HEK293T (cell line): ENCODE data around the gene RASAL3.

ENCODE experiments used
- CTCF ChIA-PET: fragments of 350-600 bp; formaldehyde crosslinking; extraction: SDS; loops from one replicate; lab custom pipeline; 2021; ENCODE audit warnings: antibody characterized with exemption, inconsistent platforms; lab: Yijun Ruan, JAX
- POLR2A ChIA-PET: fragments of 350-600 bp; formaldehyde crosslinking; extraction: SDS; loops from one replicate; lab custom pipeline; 2020; ENCODE audit warnings: antibody characterized with exemption, inconsistent platforms; lab: Yijun Ruan, JAX
- DNase-seq: peaks from one replicate; pipeline ENCODE4 v3.0.0; 2012; ENCODE audit warnings: mixed read lengths; ENCODE audit errors: extremely low spot score
- ARNT ChIP-seq: fragments of 450-650 bp; IDR thresholded peaks from 2 replicates; pipeline ENCODE4 v1.6.1; 2017; ENCODE audit warnings: mild to moderate bottlenecking
- BHLHE40 ChIP-seq: fragments of 450-650 bp; IDR thresholded peaks from 2 replicates; pipeline ENCODE4 v1.6.1; 2016; ENCODE audit warnings: mild to moderate bottlenecking, moderate library complexity, borderline replicate concordance
- CTBP1 ChIP-seq: fragments of 450-650 bp; IDR thresholded peaks from 2 replicates; pipeline ENCODE4 v1.6.1; 2016; ENCODE audit warnings: borderline replicate concordance
- ELF4 ChIP-seq: fragments of 450-650 bp; IDR thresholded peaks from 2 replicates; pipeline ENCODE4 v1.6.1; 2017; ENCODE audit warnings: antibody characterized with exemption
- FOXA1 ChIP-seq: fragments of 450-650 bp; IDR thresholded peaks from 2 replicates; pipeline ENCODE4 v1.6.1; 2016; ENCODE audit warnings: mild to moderate bottlenecking
- FOXK2 ChIP-seq: fragments of 450-650 bp; IDR thresholded peaks from 2 replicates; pipeline ENCODE4 v1.6.1; 2016; ENCODE audit warnings: mild to moderate bottlenecking
- FOXM1 ChIP-seq: fragments of 450-650 bp; IDR thresholded peaks from 2 replicates; pipeline ENCODE4 v1.6.1; 2017; ENCODE audit warnings: mild to moderate bottlenecking, borderline replicate concordance
- HDGF ChIP-seq: fragments of 450-650 bp; IDR thresholded peaks from 2 replicates; pipeline ENCODE4 v1.6.1; 2017; ENCODE audit warnings: antibody characterized with exemption, borderline replicate concordance
- L3MBTL2 ChIP-seq: fragments of 450-650 bp; conservative IDR thresholded peaks from 2 replicates; pipeline ENCODE4 v1.6.1; 2016; ENCODE audit warnings: mild to moderate bottlenecking
- LEF1 ChIP-seq: fragments of 450-650 bp; IDR thresholded peaks from 2 replicates; pipeline ENCODE4 v1.6.1; 2017; ENCODE audit warnings: mild to moderate bottlenecking, borderline replicate concordance
- NFRKB ChIP-seq: fragments of 450-650 bp; IDR thresholded peaks from 2 replicates; pipeline ENCODE4 v1.6.1; 2016; ENCODE audit warnings: mild to moderate bottlenecking, moderate library complexity
- SP1 ChIP-seq: fragments of 450-650 bp; IDR thresholded peaks from 2 replicates; pipeline ENCODE4 v1.6.1; 2017
- SUZ12 ChIP-seq: fragments of 450-650 bp; IDR thresholded peaks from 2 replicates; pipeline ENCODE4 v1.6.1; 2016; ENCODE audit warnings: mild to moderate bottlenecking
- TARDBP ChIP-seq: fragments of 450-650 bp; IDR thresholded peaks from 2 replicates; pipeline ENCODE4 v1.6.1; 2016
- ZNF384 ChIP-seq: fragments of 450-650 bp; IDR thresholded peaks from 2 replicates; pipeline ENCODE4 v1.6.1; 2016
- TF ChIP-seq, protein P1 (sequence below): fragments of 450-650 bp; IDR thresholded peaks from 2 replicates; pipeline ENCODE4 v1.6.1; 2016

RASAL3 gene

DNA sequence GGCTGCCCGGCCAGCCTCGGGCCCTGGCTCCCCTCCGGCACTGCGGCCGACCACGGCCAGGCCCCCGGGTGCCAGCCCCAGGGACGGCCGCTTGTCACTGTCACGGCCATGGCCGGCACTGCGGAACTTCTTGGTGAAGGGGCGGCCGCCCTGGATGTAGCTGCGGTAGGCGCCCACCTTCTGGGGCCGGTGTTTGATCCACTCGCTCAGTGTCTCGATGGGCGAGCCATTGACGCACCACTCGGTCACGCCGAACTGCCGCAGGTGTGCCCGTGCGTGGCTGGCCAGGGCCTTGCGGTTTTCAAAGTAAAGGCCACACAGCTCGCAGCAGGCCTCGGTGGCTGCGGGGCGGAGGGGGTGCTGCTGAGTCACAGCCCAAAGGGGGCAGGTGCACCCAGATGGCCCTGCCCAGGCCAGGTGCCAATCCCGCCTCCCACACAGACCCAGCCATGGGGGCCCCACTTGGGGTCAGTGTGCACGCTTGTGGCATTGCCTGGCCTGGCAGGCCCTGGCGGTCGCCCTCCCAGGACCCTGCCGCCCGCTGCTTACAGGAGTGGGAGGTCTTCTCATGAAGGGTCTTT is 39.6 kb downstream of the RASAL3 start:
- CTCF ChIA-PET, result no interaction called here
- TF ChIP-seq HDGF, result no peak
- no peak for TF ChIP-seq FOXA1
- TF ChIP-seq, protein P1, sequence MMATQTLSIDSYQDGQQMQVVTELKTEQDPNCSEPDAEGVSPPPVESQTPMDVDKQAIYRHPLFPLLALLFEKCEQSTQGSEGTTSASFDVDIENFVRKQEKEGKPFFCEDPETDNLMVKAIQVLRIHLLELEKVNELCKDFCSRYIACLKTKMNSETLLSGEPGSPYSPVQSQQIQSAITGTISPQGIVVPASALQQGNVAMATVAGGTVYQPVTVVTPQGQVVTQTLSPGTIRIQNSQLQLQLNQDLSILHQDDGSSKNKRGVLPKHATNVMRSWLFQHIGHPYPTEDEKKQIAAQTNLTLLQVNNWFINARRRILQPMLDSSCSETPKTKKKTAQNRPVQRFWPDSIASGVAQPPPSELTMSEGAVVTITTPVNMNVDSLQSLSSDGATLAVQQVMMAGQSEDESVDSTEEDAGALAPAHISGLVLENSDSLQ, result no peak
- no peak for TF ChIP-seq TARDBP
- TF ChIP-seq BHLHE40, result no peak
- TF ChIP-seq ZNF384, result no peak
- no peak for TF ChIP-seq L3MBTL2
- TF ChIP-seq SP1, result no peak
- TF ChIP-seq SUZ12, result no peak
- TF ChIP-seq FOXM1, result no peak
- no peak for TF ChIP-seq ELF4
- no peak for TF ChIP-seq LEF1
- TF ChIP-seq FOXK2, result no peak
- no peak for TF ChIP-seq NFRKB
- TF ChIP-seq CTBP1, result no peak
- TF ChIP-seq ARNT, result no peak
- no peak for DNase-seq
- POLR2A ChIA-PET, result no interaction called here

DNA sequence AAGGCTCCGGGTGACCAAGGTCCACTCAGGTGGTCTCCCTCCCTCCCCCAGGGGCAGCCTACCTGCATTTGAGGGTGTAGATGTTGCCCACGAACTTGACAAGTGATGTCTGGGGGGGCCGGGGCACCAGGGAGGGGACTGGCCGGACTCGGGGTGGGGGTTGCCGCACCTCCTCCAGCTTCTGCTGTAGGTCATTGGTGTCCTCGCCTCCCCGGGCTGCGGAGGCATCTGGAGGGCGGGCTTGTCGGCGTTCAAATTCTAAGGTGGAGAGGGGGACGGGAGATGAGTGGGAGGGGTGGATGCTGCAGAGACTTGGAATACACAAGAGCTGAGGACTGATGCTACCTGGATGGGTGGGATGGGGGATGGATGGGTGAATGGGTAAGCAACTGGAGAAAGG is 40.2 kb downstream of the RASAL3 start:
- ChIA-PET POLR2A (no interaction called here), CTCF (no interaction called here)
- DNase-seq, result no peak
- TF ChIP-seq, protein P1, result no peak
- TF ChIP-seq ELF4, result no peak
- no peak for TF ChIP-seq ARNT
- no peak for TF ChIP-seq LEF1
- no peak for TF ChIP-seq BHLHE40
- TF ChIP-seq SUZ12, result no peak
- no peak for TF ChIP-seq ZNF384
- TF ChIP-seq FOXA1, result no peak
- no peak for TF ChIP-seq TARDBP
- TF ChIP-seq CTBP1, result no peak
- no peak for TF ChIP-seq FOXK2
- TF ChIP-seq L3MBTL2, result no peak
- TF ChIP-seq HDGF, result no peak

DNA sequence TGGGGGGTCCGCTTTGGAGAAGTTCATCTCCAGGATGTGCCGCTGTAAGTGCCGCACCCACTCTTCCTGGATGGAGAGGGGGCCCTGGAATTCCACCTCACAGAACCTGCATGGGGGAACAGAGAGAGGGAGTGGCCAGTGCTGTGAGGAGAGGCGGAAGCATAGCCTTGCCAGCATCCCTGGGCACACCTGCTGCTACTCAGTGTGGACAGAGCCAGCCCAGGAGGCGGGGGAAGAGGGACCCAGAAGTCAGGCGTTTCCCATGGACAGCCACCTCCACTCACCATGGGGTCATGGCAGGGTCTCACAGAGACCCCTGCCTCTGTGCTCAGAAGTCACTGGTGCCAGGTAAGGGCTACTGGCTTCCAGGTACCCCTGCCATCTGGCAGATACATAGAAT is 41.2 kb downstream of the RASAL3 start:
- no peak for DNase-seq
- POLR2A ChIA-PET, result no interaction called here
- CTCF ChIA-PET, result no interaction called here
- TF ChIP-seq CTBP1 (no peak), ZNF384 (no peak), LEF1 (no peak), ARNT (no peak), BHLHE40 (no peak), FOXK2 (no peak), FOXA1 (no peak), FOXM1 (no peak), L3MBTL2 (no peak), SUZ12 (no peak), ELF4 (no peak), TARDBP (no peak), SP1 (no peak), HDGF (no peak)
- TF ChIP-seq, protein P1, result no peak

DNA sequence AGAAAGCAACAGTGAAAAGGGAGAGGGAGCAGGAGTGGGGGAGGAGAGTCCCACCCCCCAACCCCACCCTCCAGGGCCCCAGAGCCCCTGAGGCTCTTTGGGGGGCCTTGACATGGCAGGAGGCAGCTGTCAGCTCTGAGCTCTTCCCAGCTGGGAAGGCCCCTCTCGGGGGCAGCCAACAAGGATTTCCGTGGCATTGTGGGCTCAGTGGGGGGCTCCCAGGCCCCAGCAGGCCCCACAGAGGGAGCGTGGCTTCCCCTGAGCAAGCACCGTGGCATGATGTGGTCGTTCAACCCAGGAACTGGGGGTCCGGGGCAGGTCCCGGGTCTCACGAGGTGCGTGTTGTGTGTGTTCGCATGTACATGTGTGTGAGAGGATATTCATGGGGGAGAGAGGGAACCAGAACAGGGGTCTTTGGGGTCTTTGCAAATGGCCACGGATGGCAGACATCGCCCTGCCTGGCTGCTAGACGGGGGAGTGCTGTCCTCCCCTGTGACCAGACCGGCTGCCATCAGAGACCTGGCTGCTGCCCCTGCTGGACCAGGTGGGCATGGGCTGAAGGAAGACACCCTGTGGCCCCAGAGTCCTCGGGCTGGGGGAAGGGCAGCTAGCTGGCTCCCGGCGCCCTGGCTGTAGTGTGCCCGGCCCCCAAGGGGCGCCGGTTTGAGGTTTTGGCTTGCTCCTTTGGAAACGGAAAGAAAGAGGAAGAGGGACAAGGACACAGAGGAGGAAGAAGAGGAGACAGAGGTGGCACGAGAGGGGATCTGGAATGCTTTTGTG is 41.9 kb downstream of the RASAL3 start:
- CTCF ChIA-PET, result no interaction called here

More for the DNA sequence above, 41.9 kb downstream of the RASAL3 start:
- DNase-seq, result no peak
- TF ChIP-seq ARNT (no peak), ELF4 (no peak), SP1 (no peak), SUZ12 (no peak), HDGF (no peak), L3MBTL2 (no peak), FOXM1 (no peak), LEF1 (no peak), FOXA1 (no peak), TARDBP (no peak), NFRKB (no peak), ZNF384 (no peak), BHLHE40 (no peak), CTBP1 (no peak), FOXK2 (no peak)
- TF ChIP-seq, protein P1, result no peak
- POLR2A ChIA-PET, result no interaction called here
